ENCODE results near the gene RNF44.

Gene RNF44

GRCh38 chr5:176536902-176537553, at the start of gene RNF44:
RNF44 (minus strand) TSS chr5:176537402; CDS start chr5:176532472, 4,930 bp downstream.
- DNase-seq: peak; percentile 88

GRCh38 chr5:176583076-176583475, 45.9 kb upstream of the RNF44 start:
- no peak for DNase-seq

- DNase-seq: no peak
Observed at GRCh38 chr5:176581361-176581760, 44.2 kb upstream of the RNF44 start.

- DNase-seq: no peak
Observed at GRCh38 chr5:176579323-176579722, 42.1 kb upstream of the RNF44 start.

- DNase-seq: no peak
Observed at GRCh38 chr5:176578391-176578808, 41.2 kb upstream of the RNF44 start.

- DNase-seq: no peak
Observed at GRCh38 chr5:176577312-176578176, 40.3 kb upstream of the RNF44 start.

GRCh38 chr5:176575488-176576422, 38.6 kb upstream of the RNF44 start:
- no peak for DNase-seq

GRCh38 chr5:176575066-176575465, 37.9 kb upstream of the RNF44 start:
- DNase-seq: no peak

GRCh38 chr5:176574297-176574591, 37.0 kb upstream of the RNF44 start:
- no peak for DNase-seq

- no peak for DNase-seq
Observed at GRCh38 chr5:176573564-176574296, 36.5 kb upstream of the RNF44 start.

- no peak for DNase-seq
Observed at GRCh38 chr5:176570044-176570443, 32.8 kb upstream of the RNF44 start.

GRCh38 chr5:176568657-176569056, 31.5 kb upstream of the RNF44 start:
- DNase-seq: no peak

- no peak for DNase-seq
Observed at GRCh38 chr5:176565760-176566288, 28.6 kb upstream of the RNF44 start.

- DNase-seq: no peak
Observed at GRCh38 chr5:176564002-176564401, 26.8 kb upstream of the RNF44 start.

GRCh38 chr5:176562189-176562588, 25.0 kb upstream of the RNF44 start:
- DNase-seq: no peak

- no peak for DNase-seq
Observed at GRCh38 chr5:176561259-176561658, 24.1 kb upstream of the RNF44 start.

- no peak for DNase-seq
Observed at GRCh38 chr5:176560364-176560763, 23.2 kb upstream of the RNF44 start.

- DNase-seq: no peak
Observed at GRCh38 chr5:176559683-176560082, 22.5 kb upstream of the RNF44 start.

GRCh38 chr5:176557846-176558245, 20.6 kb upstream of the RNF44 start:
- DNase-seq: no peak

GRCh38 chr5:176553260-176554085, 16.3 kb upstream of the RNF44 start:
- no peak for DNase-seq

- no peak for DNase-seq
Observed at GRCh38 chr5:176552332-176552869, 15.2 kb upstream of the RNF44 start.
